DND-41 (cell line): ENCODE data around the gene SSR4.

ENCODE experiments used
- CTCF ChIP-seq: IDR thresholded peaks from 2 replicates; pipeline ENCODE4 v1.5.1; 2012; ENCODE audit warnings: borderline replicate concordance, low read length, moderate library complexity, mild to moderate bottlenecking; ENCODE audit not compliant: poor library complexity, severe bottlenecking; ENCODE audit errors: extremely low read depth
- EZH2 ChIP-seq: IDR thresholded peaks from 3 replicates; pipeline ENCODE4 v1.6.1; 2012; ENCODE audit warnings: borderline replicate concordance, low read depth, mild to moderate bottlenecking, moderate library complexity, low read length, inconsistent platforms; ENCODE audit not compliant: severe bottlenecking

- no peak for TF ChIP-seq CTCF
- TF ChIP-seq EZH2 = no peak
Measured at GRCh38 chrX:153803211-153804099, 9.0 kb downstream of the SSR4 start.
